CD8-positive, alpha-beta memory T cell (primary cell): ENCODE results near the gene ASCC1. TPM values are rescaled to one million over a fixed set of nuclear protein-coding genes. Genes with fewer than 3 reads are reported as not detected.
A peak's percentile ranks its signal among the peaks of the same experiment; 100 is the strongest.
"Not testable (repeated sequence)": the region's sequence is repeated elsewhere in the genome, so short reads cannot be mapped to it uniquely, and the experiment has no call there.

Experiments
- CTCF ChIA-PET: fragments of 350-600 bp; sonication (Branson Sonifier 250); formaldehyde crosslinking; loops from one replicate; lab custom pipeline; 2021; ENCODE audit warnings: antibody characterized with exemption; lab: Charles Lee
- POLR2A ChIA-PET: fragments of 350-600 bp; sonication (Branson Sonifier 250); formaldehyde crosslinking; loops from one replicate; lab custom pipeline; 2021; ENCODE audit warnings: antibody characterized with exemption; lab: Charles Lee
- DNase-seq, 5 donors: peaks; one replicate each; pipeline versions ENCODE4 v3.0.0 to v3.0.0-alpha.2; 2020 to 2022; ENCODE audit warnings: mixed read lengths in 1 of 5
- H3K27ac ChIP-seq: one replicate; pipeline ENCODE4 v1.7.0; 2013; ENCODE audit warnings: low read depth, mild to moderate bottlenecking, low read length, moderate library complexity
- H3K27me3 ChIP-seq: 2 replicates; pipeline ENCODE4 v1.7.0; 2013; ENCODE audit warnings: low read length, mild to moderate bottlenecking; ENCODE audit not compliant: insufficient read depth, poor library complexity, severe bottlenecking
- H3K36me3 ChIP-seq: 2 replicates; pipeline ENCODE4 v1.7.0; 2013; ENCODE audit warnings: mild to moderate bottlenecking, low read length, moderate library complexity; ENCODE audit not compliant: insufficient read depth
- H3K4me1 ChIP-seq: 2 replicates; pipeline ENCODE4 v1.7.0; 2013; ENCODE audit warnings: mild to moderate bottlenecking, low read length, moderate library complexity; ENCODE audit not compliant: insufficient read depth
- H3K4me3 ChIP-seq: 2 replicates; pipeline ENCODE4 v1.7.0; 2013; ENCODE audit warnings: mild to moderate bottlenecking, low read length
- H3K9me3 ChIP-seq: 2 replicates; pipeline ENCODE4 v1.7.0; 2013; ENCODE audit warnings: mild to moderate bottlenecking, low read length
- H3K27ac Mint-ChIP-seq, 8 donors: one replicate each; pipeline ENCODE4 v1.8.0; 2020 to 2021; ENCODE audit warnings: mixed read lengths in 8 of 8, mild to moderate bottlenecking in 6 of 8, inconsistent platforms in 3 of 8, moderate library complexity in 3 of 8
- H3K27me3 Mint-ChIP-seq, 2 donors: one replicate each; pipeline ENCODE4 v1.8.0; 2020 to 2021; ENCODE audit warnings: mixed read lengths in 2 of 2, mild to moderate bottlenecking in 1 of 2, moderate library complexity in 1 of 2
- H3K36me3 Mint-ChIP-seq, 3 donors: one replicate each; pipeline ENCODE4 v1.8.0; 2020 to 2021; ENCODE audit warnings: mixed read lengths in 3 of 3, inconsistent platforms in 1 of 3, mild to moderate bottlenecking in 1 of 3
- H3K4me1 Mint-ChIP-seq, 3 donors: one replicate each; pipeline ENCODE4 v1.8.0; 2020 to 2021; ENCODE audit warnings: mixed read lengths in 3 of 3, inconsistent platforms in 1 of 3, mild to moderate bottlenecking in 1 of 3
- H3K4me3 Mint-ChIP-seq, 7 donors: one replicate each; pipeline ENCODE4 v1.8.0; 2020 to 2021; ENCODE audit warnings: mixed read lengths in 7 of 7, mild to moderate bottlenecking in 6 of 7, moderate library complexity in 4 of 7, inconsistent platforms in 2 of 7
- H3K9me3 Mint-ChIP-seq, 5 donors: one replicate each; pipeline ENCODE4 v1.8.0; 2020 to 2022; ENCODE audit warnings: mixed read lengths in 5 of 5, mild to moderate bottlenecking in 3 of 5, moderate library complexity in 2 of 5, inconsistent platforms in 1 of 5
- polyA plus RNA-seq: library from polyadenylated mRNA; unstranded; fragments of 300-500 nt; fragmentation: Illumina TruSeq; gene quantifications from one replicate; pipeline ENCODE4 v1.2.3, GENCODE V29; 2021
- total RNA-seq, 2 experiments: library from RNA; stranded (reverse); gene quantifications; one replicate each; pipeline ENCODE4 v1.2.3, GENCODE V29; 2021

The ASCC1 gene
- total and polyA plus RNA-seq, 3 experiments from 2014 or later: 19.1 to 43.2 (median 36.3) TPM

DNA sequence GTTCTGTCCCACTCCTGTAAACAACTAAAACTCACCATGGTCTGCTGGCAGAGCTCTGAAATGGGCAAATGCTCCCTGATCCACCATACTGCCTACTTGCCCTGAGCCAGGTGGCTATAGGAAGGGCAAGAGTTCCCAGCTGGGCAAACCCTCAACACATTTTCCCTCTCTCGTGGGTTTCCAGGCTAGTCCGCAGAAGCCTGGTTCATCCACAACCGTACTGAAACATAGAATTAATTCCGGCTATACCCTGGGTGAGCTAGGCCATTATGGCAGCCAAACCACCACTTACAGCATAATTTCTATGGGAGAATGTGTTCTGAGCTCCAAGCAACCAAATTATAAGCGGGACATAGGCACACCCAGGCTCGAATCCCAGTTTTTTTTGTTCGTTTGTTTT lies 37.5 kb upstream of the ASCC1 start:
- Mint-ChIP-seq H3K4me1 (peaks cover 49 to 76% (median 67%) of the 10 kb centered on the region in 3 donors), H3K4me3 (peak overlapping the region in 1 of 7 donors; percentile 12), H3K27me3 (no peaks in the 10 kb centered on the region), H3K27ac (peak overlapping the region in 5 of 8 donors; percentile 38 to 89 (median 86)), H3K9me3 (no peaks in the 10 kb centered on the region), H3K36me3 (no peaks in the 10 kb centered on the region)
- POLR2A ChIA-PET: interaction anchor here (1.1 to 1.6 kb wide), 3 partner anchors 22 to 49 kb away, joined by 3 read pairs; no protein-coding TSS in a partner anchor
- Histone ChIP-seq H3K36me3 (no peaks in the 10 kb centered on the region), H3K27me3 (no peaks in the 10 kb centered on the region), H3K4me3 (no peak overlapping the region), H3K4me1 (peaks cover 85% of the 10 kb centered on the region), H3K9me3 (no peaks in the 10 kb centered on the region), H3K27ac (no peak overlapping the region)
- CTCF ChIA-PET: interaction anchor here (0.9 to 4.4 kb wide), 5 partner anchors 21 to 160 kb away, joined by 3 to 28 read pairs (median 3); partner anchors contain the start of gene DDIT4
- DNase-seq: no peak

DNA sequence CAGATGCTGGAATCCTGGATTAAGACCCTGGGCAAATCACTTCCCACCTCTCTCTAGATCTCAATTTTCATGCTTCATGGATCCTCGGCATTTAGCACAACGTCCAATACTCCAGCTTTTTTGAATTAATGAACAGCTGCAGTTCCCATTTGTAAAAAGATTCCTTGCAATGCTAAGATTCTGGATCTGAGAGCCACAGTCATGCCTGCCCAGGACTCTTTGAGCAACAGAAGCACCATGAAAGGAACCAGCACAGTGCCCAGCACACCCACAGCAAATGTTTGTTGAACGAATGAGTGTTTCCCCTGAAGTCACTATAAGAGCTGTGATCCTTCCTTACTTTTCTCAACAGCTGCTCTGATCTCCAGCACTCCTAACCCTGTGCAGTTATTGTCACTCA lies 36.9 kb upstream of the ASCC1 start:
- peaks cover 87% of the 10 kb centered on the region for H3K4me1 ChIP-seq
- no peaks in the 10 kb centered on the region for H3K27me3 ChIP-seq
- H3K27ac ChIP-seq: no peak overlapping the region
- no peaks in the 10 kb centered on the region for H3K9me3 Mint-ChIP-seq
- peak overlapping the region in 5 of 8 donors; percentile 2 to 89 (median 52) for H3K27ac Mint-ChIP-seq
- POLR2A ChIA-PET: no interaction called here
- H3K9me3 ChIP-seq: no peaks in the 10 kb centered on the region
- peak overlapping the region in 3 of 7 donors; percentile 12 to 50 (median 50) for H3K4me3 Mint-ChIP-seq
- H3K4me3 ChIP-seq: peak overlapping the region; percentile 9
- no peaks in the 10 kb centered on the region for H3K36me3 Mint-ChIP-seq
- H3K4me1 Mint-ChIP-seq: peaks cover 53 to 81% (median 72%) of the 10 kb centered on the region in 3 donors
- CTCF ChIA-PET: interaction anchor here (0.7 to 4.4 kb wide), 4 partner anchors 8 to 127 kb away, joined by 3 to 28 read pairs (median 4); partner anchors contain the start of gene DDIT4
- DNase-seq: no peak
- no peaks in the 10 kb centered on the region for H3K27me3 Mint-ChIP-seq
- no peaks in the 10 kb centered on the region for H3K36me3 ChIP-seq

DNA sequence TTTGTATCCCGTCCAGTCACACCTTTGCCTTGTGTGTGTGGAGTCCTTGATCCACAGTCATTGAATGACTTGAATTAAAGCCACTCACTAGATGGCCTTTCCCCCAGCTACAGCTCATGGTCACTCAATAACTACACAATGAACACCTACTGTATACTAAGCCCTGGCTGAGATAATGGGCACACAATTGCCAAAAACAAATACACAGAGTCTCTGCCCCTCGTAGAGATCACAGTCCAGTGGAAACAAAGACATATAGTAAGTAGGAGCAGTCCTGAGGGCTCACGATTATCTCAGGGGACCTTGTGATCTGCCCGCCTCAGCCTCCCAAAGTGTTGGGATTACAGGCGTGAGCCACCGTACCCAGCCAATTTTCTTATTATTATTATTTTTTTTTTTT lies 35.6 kb upstream of the ASCC1 start:
- Histone ChIP-seq H3K4me1 (peaks cover 92% of the 10 kb centered on the region), H3K4me3 (no peak overlapping the region), H3K27ac (no peak overlapping the region), H3K9me3 (no peaks in the 10 kb centered on the region), H3K27me3 (no peaks in the 10 kb centered on the region), H3K36me3 (no peaks in the 10 kb centered on the region)
- no peak for DNase-seq
- Mint-ChIP-seq H3K9me3 (no peaks in the 10 kb centered on the region), H3K27ac (peak overlapping the region in 7 of 8 donors; percentile 41 to 81 (median 72)), H3K36me3 (no peaks in the 10 kb centered on the region), H3K27me3 (no peaks in the 10 kb centered on the region), H3K4me1 (peaks cover 57 to 85% (median 74%) of the 10 kb centered on the region in 3 donors), H3K4me3 (peak overlapping the region in 4 of 7 donors; percentile 34 to 74 (median 40))
- POLR2A ChIA-PET: interaction anchor here (0.6 kb wide), 1 partner anchor 41 kb away, joined by 3 read pairs; no protein-coding TSS in a partner anchor
- CTCF ChIA-PET: no interaction called here

DNA sequence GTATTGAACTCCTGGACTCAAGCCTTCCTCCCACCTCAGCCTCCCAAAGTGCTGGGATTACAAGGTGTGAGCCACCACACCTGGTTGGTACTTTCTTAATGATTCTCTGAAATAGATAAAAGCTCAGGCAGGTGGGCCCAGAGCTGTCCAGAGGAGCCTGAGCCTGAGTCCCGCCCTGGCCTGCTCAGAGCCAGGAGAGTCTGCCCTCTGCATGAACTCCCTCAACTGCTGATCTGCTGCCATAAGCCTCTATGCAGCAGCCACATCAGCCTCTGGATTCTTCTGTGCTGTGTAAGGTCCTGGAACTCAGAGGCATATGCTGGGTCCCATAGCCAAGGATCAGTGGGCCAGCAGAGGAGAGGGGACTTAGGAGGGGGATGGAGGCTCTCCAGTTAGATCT lies 34.6 kb upstream of the ASCC1 start:
- peaks cover 60 to 86% (median 75%) of the 10 kb centered on the region in 3 donors for H3K4me1 Mint-ChIP-seq
- no peak overlapping the region for H3K4me3 ChIP-seq
- no peaks in the 10 kb centered on the region for H3K27me3 Mint-ChIP-seq
- H3K9me3 ChIP-seq: no peaks in the 10 kb centered on the region
- no peaks in the 10 kb centered on the region for H3K27me3 ChIP-seq
- H3K36me3 Mint-ChIP-seq: no peaks in the 10 kb centered on the region
- H3K9me3 Mint-ChIP-seq: no peaks in the 10 kb centered on the region
- H3K36me3 ChIP-seq: no peaks in the 10 kb centered on the region
- no peak overlapping the region for H3K27ac ChIP-seq
- ChIA-PET CTCF (no interaction called here), POLR2A (no interaction called here)
- DNase-seq: no peak
- H3K4me1 ChIP-seq: peaks cover 93% of the 10 kb centered on the region
- H3K27ac Mint-ChIP-seq: peak overlapping the region; percentile 53 to 90 (median 80)
- peak overlapping the region; percentile 37 to 79 (median 58) for H3K4me3 Mint-ChIP-seq

DNA sequence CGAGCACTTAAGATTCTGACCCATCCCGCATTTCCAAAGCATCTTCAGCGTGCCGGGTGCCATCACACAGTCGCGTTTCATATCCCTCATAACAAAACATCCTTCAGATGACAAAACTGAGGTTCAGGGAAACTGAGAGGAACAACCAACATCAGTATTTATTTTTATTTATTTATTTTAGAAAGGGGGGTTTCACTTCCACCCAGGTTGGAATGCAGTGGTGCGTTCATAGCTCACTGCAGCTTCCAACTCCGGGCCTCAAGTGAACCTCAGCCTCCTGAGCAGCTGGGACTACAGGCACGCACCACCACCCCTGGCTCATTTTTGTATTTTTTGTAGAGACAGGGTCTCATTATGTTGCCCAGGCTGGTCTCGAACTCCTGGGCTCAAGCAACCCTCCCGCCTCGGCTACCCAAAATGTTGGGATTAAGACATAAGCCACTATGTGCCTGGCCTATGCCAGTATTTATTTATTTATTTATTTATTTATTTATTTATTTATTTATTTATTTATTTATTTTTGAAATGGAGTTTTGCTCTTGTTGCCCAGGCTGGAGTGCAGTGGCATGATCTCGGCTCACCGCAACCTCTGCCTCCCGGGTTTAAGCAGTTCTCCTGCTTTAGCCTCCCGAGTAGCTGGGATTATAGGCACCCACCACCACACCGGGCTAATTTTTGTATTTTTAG lies 33.2 kb upstream of the ASCC1 start:
- H3K4me1 ChIP-seq: peaks cover 93% of the 10 kb centered on the region
- H3K4me1 Mint-ChIP-seq: peaks cover 57 to 85% (median 79%) of the 10 kb centered on the region in 3 donors
- H3K9me3 ChIP-seq, H3K36me3 Mint-ChIP-seq, H3K36me3 ChIP-seq, H3K27me3 Mint-ChIP-seq, H3K27me3 ChIP-seq, H3K9me3 Mint-ChIP-seq, DNase-seq: not testable (repeated sequence)
- peak overlapping the region; percentile 68 to 93 (median 84) for H3K4me3 Mint-ChIP-seq
- POLR2A ChIA-PET: interaction anchor here (1.2 kb wide), 1 partner anchor 14 kb away, joined by 3 read pairs; no protein-coding TSS in a partner anchor
- peak overlapping the region; percentile 90 to 98 (median 95) for H3K27ac Mint-ChIP-seq
- H3K4me3 ChIP-seq: peak overlapping the region; percentile 55
- CTCF ChIA-PET: interaction anchor here (0.7 to 4.4 kb wide), 3 partner anchors 11 to 100 kb away, joined by 3 to 28 read pairs (median 3); no protein-coding TSS in a partner anchor
- peak overlapping the region; percentile 47 for H3K27ac ChIP-seq

DNA sequence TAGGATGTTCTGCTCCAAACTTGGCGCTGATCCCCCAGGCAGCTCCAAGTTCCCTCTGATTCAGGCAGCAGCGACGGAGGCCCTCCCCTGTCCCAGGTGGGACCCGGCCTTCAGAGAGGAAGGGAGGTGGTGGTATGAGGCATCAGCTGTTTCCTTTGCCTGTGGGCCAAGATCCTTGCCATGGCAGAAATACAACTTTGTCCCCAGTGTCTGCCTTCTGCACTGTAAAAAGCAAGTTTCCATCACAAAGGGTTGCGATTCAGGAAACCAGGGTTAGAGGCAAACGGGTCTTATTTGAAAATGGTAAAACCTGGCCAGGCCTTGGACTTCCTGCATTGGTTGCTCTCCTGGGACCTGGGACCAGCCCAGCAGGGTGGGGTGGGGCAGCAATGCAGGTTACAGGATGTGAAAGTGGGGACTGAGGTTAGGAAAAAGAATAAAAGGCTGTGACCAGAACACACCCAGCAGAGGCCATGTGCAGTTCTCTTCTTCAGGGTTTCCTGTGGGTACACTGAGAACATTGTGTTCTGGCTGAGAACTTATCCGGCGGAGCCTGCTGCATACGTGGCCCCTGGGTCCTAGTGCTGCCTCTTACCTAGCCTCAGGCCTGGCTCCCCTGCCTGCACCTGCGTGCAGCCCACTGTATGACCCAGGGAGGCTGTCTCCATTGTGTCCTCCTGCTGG lies 32.5 kb upstream of the ASCC1 start:
- Mint-ChIP-seq H3K27me3 (no peaks in the 10 kb centered on the region), H3K36me3 (no peaks in the 10 kb centered on the region), H3K4me3 (peak overlapping the region; percentile 68 to 93 (median 84)), H3K27ac (peak overlapping the region; percentile 90 to 98 (median 95)), H3K9me3 (no peaks in the 10 kb centered on the region), H3K4me1 (peaks cover 61 to 88% (median 85%) of the 10 kb centered on the region in 3 donors)
- Histone ChIP-seq H3K27ac (peak overlapping the region; percentile 47), H3K27me3 (no peaks in the 10 kb centered on the region), H3K4me1 (peaks cover 94% of the 10 kb centered on the region), H3K9me3 (no peaks in the 10 kb centered on the region), H3K36me3 (no peaks in the 10 kb centered on the region), H3K4me3 (peak overlapping the region; percentile 55)
- POLR2A ChIA-PET: interaction anchor here (0.6 to 1.7 kb wide), 10 partner anchors 12 to 71 kb away, joined by 3 to 15 read pairs (median 5); partner anchors contain the start of genes ANAPC16, ASCC1 and DDIT4
- peak; percentile 46 to 89 (median 80) for DNase-seq
- CTCF ChIA-PET: interaction anchor here (1.0 to 4.4 kb wide), 11 partner anchors 12 to 169 kb away, joined by 3 to 28 read pairs (median 6); partner anchors contain the start of gene DDIT4

DNA sequence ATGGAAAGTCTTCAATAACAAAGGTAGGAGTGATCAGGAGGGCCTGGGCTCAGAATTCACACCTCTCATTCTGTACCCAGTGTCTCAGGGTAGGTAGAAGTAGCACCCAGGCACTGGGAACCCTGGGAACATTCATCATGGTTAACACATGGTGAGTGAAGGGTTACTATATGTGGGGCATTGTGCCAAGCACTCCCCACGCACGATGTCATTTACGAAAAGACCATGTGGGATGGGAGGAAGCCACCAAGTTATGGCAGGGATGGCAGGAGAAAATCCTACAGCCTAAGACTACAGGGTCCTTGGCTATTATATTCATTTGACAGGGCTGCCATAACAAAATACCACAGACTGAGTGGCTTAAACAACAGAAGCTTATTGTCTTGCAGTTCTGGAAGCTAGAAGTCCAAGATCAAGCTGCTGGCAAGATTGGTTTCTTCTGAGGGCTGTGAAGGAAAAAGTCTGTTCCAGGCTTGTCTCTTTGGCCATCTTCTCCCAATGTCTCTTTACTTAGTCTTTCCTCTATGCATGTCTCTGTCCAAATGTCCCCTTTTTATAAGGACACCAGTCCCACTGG lies 30.0 kb upstream of the ASCC1 start:
- no peaks in the 10 kb centered on the region for H3K9me3 ChIP-seq
- no peaks in the 10 kb centered on the region for H3K27me3 ChIP-seq
- H3K4me1 ChIP-seq: peaks cover 87% of the 10 kb centered on the region
- Mint-ChIP-seq H3K4me1 (peaks cover 64 to 90% (median 85%) of the 10 kb centered on the region in 3 donors), H3K27me3 (peaks cover 0 to 2% of the 10 kb centered on the region in 2 donors), H3K36me3 (no peaks in the 10 kb centered on the region), H3K9me3 (no peaks in the 10 kb centered on the region), H3K4me3 (peak overlapping the region in 6 of 7 donors; percentile 16 to 72 (median 29)), H3K27ac (peak overlapping the region; percentile 49 to 91 (median 79))
- H3K36me3 ChIP-seq: no peaks in the 10 kb centered on the region
- H3K4me3 ChIP-seq: peak overlapping the region; percentile 22
- ChIA-PET CTCF (interaction anchor here (0.6 to 4.4 kb wide), 5 partner anchors 9 to 91 kb away, joined by 3 to 28 read pairs (median 5); no protein-coding TSS in a partner anchor), POLR2A (interaction anchor here (0.6 to 0.8 kb wide), 2 partner anchors 12 to 88 kb away, joined by 3 to 10 read pairs; no protein-coding TSS in a partner anchor)
- H3K27ac ChIP-seq: peak overlapping the region; percentile 30
- DNase-seq: no peak
